ENCODE measurements around the gene LATS2.

Gene LATS2

DNA sequence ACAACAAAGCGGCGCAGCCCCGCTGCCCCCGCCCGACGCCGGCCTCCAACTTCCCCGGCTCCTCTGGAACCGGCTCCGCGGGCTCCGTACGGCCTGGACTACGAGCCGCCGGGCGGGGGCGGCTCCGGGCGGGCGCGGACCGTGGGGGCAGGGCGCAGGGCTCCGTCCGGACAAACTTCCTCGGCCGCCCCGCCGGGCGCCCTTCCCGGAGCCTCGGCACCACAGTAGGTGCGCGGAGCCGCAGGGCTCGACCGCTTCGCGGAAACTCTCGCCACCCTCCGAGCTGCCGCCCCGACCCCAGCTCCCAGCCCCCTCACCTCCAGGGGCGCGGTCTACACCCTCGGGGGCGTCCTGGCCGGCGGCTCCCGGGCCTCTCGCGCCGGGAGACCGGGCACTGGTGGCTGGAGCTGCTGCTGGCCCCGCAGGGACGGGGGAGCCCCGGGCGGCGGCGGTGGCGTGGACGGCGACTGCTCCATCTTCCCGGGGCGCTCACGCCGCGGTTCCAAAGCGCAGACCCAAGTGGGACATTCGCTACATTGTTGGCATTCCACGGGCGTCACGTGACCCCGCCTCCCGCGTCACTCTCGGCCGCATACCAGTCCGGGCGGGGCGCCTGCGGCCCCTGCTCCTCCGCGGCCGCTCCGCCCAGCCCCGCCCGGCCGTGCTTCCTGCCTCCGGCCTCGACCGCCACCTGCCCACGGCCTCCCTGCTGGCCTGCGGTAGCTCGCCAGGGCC is at the start of gene LATS2:
Gene LATS2, minus strand, starts transcription at position 558 of the 735 bp plus-strand sequence. CDS start 15,560 bp downstream, outside the sequence.
- peak; percentile 96 for DNase-seq (ENCODE audit: low spot score)

DNA sequence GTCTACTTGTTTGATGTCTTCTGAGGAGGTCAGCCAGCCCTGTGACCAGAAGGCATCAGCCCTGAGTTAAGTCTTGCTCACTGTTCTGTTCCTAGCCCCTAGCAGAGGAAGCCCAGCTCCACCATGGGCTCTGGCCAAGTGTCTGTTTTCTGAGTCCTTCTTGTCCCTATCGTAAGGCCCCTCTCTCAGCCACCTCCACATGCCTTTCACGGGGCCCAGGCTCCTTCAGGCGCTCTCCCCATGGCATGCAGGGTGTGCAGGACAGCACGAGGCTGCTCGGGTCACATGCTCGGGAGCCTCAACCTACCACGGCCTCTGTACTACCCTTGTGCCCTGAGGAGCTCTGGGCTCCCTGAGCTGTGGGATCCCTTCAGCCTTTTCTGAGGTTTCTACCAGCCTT is 47.8 kb upstream of the LATS2 start:
- DNase-seq (ENCODE audit: low spot score): no peak

DNA sequence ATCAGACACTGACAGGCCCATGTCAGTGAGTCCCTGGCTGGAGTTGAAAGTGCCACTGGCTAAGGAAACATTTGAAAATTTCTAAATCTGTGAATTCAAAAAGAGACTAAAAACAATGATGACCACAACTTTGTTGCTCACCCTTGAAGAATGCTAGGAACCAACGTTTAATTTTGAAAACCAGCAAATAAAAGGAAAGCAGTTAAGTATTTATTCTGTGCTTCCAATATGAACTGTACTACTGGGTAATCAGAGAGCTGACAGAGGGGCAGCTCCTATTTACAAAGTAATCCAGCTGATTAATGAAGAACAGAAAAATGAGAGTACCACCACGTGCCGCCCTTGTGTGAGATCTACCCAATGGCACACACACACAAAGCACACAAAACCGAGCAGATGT is 44.7 kb upstream of the LATS2 start:
- peak; percentile 87 for DNase-seq (ENCODE audit: low spot score)

DNA sequence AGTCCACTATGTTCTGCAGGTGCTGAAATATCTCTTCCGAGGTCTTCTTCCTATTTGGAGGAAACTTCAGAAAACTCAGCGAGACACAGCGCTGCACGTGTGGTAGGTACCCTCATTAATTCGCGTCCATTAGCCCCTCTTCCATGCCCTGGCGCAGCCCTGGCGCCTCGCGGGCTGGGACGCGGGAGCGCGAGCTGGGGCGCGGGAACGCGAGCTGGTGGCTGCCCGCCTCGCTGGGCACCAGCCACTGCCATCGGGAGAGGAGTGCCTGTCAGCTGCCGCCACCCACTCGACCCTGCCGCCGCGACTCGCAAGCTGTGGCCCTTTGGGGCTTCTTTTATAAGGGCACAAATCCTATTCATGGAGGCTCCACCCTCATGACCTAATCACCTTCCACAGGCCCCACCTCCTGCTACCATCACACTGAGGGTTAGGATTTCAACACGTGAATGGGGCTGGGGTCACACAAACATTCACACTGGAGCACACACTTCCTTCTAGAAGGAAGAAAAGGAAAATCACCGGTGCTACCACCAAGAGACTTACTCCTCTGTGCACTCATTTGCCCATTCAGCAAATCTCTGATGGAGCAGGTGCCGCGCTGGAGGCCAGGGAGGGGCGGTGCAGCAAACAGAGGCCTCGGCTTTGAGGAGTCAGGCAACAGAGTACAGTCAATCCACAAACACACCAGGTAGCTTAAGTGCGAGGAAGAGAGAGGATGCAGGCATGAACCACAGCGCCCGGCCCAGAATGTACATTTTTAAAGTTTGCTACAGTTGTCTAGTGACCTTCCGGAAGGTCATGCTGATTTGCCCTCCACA is 43.0 kb upstream of the LATS2 start:
- no peak for DNase-seq (ENCODE audit: low spot score)

DNA sequence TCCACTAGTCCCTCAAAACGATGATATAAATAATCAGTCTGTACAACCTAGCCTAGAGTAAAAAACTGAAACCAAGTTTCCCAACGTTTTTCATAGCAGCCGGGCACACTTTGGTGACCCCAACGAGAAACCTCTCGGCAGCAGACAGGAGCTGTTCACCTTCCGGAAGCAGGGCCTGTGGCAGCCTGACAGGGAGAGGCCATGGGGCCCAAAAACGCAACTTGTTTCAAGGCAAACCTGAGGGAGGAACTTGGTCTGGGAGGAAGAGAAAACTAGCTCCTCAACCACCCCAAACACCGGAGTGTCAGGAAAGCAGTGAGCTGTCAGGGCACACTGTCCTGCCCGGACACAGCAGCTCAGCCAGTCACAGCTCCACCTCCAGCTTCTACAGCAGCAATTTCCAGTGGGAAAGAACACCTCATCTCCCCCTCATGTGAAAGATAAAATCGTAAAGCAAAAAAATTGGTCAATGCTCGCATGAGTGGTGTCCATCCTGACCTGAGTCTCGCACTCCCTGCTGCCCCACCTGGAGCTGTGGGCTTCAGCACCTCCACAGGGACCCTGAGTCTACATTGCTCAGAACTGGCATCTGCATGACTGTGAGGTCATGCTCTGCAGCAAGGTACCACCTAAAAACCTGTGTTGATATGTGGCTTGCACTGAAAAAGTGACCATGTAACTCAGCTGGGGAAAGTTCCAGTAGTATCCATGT is 40.6 kb upstream of the LATS2 start:
- no peak for DNase-seq (ENCODE audit: low spot score)

DNA sequence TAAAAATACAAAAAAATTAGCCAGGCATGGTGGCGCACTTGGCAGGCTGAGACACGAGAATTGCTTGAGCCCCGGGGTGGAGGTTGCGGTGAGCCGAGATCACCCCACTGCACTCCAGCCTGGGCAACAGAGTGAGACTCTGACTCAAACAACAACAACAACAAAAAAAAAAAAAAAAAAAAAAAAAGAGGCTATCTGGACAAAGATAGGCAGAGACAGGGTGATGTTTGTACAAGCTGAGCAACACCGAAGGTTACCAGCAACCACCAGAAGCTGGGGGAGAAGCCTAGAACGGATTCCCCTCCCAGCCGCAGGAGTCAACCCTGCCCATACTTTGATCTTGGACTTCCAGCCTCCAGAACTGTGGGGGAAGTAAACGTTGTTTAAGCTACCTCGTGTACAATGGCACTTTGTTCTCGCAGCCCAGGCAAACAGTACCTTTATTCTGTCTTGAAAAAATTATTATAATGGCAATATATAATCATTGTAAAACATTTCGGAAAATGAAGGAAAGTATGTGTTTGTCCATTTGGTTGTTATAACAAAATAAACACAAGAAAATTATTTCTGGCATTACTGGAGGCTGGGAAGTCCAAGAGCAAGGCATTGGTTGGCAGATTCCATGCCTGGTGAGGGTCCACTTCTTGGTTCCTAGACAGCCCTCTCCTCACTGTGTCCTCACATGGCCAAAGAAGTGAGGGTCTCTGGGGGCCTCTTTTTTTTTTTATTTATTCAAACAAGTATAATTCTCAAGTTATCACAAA is 39.8 kb upstream of the LATS2 start:
- no peak for DNase-seq (ENCODE audit: low spot score)

DNA sequence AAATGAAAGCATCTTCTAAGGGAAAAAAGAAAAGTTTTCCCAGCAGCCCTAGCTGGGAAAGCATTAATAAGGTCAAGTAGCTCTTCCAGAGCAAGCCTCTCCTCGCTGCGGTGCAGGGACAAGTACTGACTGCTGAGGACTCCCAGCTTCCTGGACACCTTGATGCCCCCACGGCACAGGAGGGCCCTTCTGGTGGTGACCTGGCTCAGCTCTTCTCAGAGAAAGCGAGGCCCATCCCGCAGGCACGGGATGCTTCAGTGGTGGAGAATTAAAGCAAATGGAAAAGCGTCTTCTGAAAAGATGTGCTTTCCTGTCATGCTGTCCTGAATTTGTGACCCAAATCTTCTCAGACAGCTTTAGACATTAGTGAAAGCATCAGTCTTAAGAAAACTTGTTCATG is 38.8 kb upstream of the LATS2 start:
- no peak for DNase-seq (ENCODE audit: low spot score)

DNA sequence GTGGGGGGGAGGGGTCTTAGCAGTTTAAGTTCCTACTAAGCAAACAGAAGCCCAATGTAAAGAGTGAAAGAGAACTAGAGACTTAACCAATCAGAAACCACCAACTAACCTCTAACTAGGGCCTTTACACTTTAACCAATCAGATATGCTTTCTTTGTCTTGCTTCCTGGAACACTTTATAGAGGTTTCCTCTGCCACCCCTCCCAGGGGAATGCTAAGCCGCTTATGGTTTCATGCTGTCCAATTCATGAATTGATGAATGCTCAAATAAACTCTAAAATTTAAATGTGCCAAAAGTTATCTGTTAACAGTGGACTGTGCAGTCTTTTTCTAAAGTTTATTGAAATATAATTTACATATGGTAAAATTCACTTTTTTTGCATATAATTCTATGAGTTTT is 33.9 kb upstream of the LATS2 start:
- DNase-seq (ENCODE audit: low spot score): no peak

DNA sequence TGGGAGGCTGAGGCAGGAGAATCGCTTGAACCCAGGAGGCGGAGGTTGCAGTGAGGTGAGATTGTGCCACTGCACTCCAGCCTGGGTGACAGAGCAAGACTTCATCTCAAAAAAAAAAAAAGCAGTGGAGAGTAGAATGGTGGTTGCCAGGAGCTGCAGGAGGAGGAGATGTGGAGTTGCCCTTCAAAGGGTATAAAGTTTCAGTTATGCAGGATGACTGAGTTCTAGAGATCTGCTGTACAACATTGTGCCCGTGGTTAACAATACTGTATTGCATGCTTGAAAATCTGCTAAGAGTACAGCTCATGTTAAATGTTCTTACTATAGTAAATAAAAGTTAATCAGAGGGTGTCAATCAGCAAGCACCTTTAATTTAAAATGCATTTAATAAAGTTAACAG is 28.4 kb upstream of the LATS2 start:
- DNase-seq (ENCODE audit: low spot score): no peak

DNA sequence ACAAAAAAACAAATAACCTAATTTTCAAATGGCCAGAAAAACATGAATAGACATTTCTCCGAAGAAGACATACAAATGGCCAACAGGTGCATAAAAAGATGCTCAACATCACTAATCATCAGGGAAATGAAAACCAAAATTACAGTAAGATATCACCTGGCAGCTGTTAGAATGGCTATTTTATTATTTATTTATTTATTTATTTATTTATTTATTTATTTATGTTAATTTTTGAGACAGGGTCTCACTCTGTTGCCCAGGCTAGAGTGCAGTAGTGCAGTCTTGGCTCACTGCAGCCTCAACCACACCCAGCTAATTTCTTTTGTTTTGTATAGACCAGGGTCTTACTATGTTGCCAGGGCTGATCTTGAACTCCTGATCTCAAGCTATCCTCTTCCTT is 27.1 kb upstream of the LATS2 start:
- DNase-seq (ENCODE audit: low spot score): no peak

DNA sequence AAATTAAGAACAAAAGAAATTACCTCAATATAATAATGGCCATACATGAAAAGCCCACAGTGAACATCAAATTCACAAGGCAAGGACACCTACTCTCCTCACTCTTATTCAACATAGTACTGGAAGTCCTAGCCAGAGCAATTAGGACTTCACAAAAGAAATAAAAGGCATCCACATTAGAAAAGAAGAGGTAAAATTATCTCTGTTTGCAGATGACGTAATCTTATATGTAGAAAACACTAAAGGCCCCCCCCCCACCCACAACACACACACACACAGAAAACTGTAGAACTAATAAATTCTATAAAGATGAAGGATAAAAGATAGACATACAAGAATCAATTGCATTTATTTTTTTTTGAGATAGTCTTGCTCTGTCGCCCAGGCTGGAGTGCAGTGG is 25.5 kb upstream of the LATS2 start:
- no peak for DNase-seq (ENCODE audit: low spot score)

DNA sequence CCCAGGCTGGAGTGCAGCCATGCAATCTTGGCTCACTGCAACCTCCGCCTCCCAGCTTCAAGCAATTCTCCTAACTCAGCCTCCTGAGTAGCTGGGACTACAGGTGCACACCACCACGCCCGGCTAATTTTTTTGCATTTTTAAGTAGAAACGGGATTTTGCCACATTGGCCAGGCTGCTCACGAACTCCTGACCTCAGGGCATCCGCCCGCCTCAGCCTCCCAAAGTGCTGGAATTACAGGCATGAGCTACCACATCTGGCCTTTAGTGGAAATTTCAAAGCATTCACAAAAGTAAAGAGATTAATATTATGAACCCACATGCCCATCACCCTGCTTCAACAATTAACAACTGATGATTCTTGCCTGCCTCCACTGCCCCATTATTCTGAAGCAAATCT is 20.5 kb upstream of the LATS2 start:
- no peak for DNase-seq (ENCODE audit: low spot score)

DNA sequence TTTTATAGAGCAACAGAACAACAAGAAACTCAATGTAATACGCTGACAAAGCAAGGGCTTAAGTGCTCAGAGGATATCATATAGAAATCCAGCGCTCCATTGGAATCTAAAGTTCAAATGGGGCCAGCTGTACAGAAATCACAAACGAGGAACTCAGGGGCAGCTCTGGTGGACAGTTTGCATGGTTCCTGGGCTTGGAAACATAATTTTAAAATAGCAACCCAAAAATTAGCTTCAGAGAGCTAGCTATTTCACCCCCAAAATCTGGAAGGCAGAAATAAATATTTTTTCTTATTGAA is 19.2 kb upstream of the LATS2 start:
- DNase-seq (ENCODE audit: low spot score): no peak

DNA sequence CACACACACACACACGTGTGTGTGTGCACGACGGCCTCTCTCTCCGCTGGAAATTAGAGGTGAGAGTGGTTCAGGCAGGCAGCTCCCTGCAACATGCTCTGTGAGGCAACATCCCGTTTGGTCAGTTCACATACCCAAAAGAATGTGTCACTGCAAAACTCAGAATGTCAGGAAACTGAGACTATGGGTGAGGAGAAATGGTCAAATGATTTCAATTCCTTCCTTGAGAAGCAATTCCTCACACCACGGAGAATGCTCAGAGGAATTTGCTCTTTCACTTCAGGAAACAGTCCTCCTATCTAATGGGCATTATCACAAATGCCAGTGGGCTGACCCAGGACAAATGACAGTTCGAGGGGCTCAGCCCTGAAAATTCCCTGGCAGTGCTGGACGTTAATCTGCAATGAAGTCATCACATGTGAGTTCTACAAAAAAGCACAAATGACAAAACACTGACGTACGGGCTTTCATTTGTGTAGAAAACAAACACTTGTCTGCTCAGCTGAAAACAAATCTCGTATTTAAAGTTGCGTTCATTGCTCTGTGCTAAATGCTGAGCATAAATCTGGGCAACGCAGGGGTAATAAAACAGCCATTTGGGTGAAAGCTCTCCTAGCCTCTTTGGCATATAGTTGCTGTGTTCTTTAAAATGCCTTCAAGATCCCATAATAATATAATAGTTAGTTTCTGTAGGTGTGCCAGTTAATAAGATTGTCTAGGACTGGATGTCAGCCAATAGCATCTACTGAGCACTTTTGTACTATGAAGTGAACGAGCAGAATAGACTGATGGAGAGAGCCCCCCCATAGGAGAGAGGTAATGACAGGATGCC is 18.6 kb upstream of the LATS2 start:
- DNase-seq (ENCODE audit: low spot score): peak; percentile 69

DNA sequence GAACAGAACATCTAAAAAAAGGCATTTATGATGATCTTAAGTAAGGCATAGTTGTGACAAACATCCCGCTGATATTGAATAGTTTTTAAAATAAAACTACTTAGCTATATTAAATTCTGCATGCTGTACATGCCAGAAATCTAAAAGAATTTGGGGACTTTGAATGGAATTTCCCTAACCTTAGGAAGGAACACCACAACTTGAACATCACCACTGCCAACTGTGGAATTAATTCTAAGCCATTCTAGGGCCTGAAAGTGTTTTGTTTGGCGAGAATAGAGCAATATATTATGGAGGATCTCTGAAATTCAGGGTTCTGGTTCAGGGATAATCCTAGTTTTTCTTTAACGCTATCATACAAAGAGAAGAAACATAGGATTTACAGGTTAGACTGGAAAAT is 17.8 kb upstream of the LATS2 start:
- no peak for DNase-seq (ENCODE audit: low spot score)

DNA sequence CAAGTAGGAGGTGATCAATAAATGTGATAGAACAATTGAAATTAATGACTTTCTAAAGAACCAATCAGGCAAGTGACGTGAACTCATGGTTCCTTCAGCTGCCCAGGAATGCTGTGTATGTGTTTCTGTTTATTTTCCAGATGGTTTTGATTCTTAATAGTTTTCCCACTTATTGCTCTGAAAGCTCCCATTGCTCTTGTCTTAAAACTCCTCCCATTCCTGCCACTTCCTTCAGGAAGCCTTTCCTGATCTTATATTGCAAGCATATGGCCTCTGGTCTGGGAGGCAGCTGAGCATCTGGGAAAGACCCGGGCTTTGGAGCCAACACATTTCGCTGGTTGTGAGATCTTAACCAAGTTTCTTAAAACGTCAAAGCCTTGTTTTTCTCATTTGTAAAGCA is 17.1 kb upstream of the LATS2 start:
- no peak for DNase-seq (ENCODE audit: low spot score)

DNA sequence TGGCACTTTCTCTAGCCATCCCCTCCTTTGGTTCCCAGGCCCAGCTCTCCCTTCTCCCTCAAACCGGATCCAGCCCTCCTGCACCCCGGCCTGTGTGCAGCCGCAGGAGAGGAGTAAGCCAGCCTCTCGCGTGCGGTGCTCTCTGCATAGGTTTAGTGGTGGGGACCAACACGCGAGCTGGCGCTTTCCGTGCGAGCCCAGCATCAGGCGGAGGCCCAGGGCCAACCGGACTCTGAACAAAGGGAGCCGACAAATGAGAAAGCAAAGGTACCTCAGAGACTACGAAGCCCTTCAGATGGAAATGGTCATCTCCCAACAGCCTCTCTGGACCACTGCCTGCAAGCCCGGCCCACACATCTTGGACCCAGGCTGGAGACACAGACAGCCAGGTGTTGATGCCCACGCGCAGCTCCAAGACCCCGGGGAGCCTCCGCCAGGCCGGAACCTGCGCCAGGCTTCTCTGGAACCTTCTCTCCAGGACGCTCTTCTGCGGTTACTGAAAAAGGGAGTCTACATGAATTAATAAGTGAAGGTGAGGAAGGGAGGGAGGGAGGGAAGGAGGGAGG is 16.5 kb upstream of the LATS2 start:
- no peak for DNase-seq (ENCODE audit: low spot score)

DNA sequence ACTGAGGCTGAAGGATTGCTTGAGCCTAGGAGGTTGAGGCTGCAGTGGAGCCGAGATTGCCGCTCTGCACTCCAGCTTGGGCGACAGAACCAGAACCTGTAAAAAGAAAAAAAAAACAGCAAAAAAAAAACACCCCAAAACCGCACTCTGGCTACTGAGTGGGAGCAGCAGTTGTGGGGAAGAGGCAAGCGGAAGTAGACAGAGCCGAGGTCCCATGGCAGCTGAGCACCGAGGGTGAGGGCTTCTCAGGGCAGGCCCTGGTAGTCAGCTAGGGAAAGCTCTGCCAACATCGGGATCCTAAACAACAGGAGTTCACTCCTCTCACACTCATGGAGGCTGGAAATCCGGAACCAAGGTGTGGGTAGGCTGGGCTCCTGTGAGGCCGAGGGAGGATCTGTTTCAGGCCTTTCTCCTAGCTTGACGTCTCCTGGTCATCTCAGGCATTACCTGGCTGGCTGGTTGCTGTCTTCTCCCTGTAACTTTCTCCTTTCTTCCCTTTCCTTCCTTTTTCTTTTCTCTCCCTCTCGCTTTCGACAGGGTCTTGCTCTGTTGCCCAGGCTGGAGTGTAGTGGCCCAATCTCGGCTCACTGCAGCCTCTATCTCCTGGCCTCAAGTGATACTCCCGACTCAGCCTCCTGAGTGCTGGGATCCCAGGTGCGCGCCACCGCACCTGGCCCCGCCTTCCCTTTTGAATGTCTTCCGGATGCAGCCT is 15.8 kb upstream of the LATS2 start:
- no peak for DNase-seq (ENCODE audit: low spot score)

DNA sequence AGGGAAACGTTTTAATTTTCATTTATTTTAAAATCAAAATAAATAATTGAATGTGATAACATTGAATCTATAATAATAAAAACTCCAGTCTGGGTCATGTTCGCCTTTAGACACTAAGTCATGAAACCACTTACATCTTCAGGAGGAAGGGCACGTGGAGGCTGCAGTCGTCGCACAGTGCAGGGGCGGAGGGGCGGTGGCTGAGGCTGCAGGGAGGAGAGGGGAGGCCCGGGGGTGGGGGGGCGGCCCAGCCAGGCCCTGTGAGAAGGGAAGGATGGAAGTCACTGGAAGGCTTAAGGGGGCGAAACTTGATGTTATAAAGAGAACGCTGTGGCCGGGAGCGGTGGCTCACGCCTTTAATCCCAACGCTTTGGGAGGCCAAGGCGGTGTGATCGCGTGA is 14.9 kb upstream of the LATS2 start:
- DNase-seq (ENCODE audit: low spot score): no peak

Measured in AG08396 (cell line).